Common myeloid progenitor, CD34-positive (primary cell): ENCODE data around the gene HAGHL.
A peak's percentile ranks its signal among the peaks of the same experiment; 100 is the strongest.

Experiments
- CTCF ChIA-PET: fragments of 350-600 bp; sonication (Branson Sonifier 250); formaldehyde crosslinking; loops from one replicate; lab custom pipeline; 2021; ENCODE audit warnings: antibody characterized with exemption; lab: Charles Lee
- POLR2A ChIA-PET: fragments of 350-600 bp; sonication (Branson Sonifier 250); formaldehyde crosslinking; loops from one replicate; lab custom pipeline; 2021; ENCODE audit warnings: antibody characterized with exemption; lab: Charles Lee
- DNase-seq, 3 donors: peaks; one replicate each; pipeline versions ENCODE4 v3.0.0 to v3.0.0-alpha.2; 2013
- H3K27ac ChIP-seq, 2 experiments: 1 replicate in 1 of 2; 2 replicates in 1 of 2; pipeline ENCODE4 v1.7.0; 2013; ENCODE audit warnings: inconsistent platforms in 2 of 2, low read length in 2 of 2, mild to moderate bottlenecking in 2 of 2, low read depth in 1 of 2, moderate library complexity in 1 of 2; ENCODE audit not compliant: severe bottlenecking in 2 of 2, insufficient read depth in 1 of 2, poor library complexity in 1 of 2
- H3K27me3 ChIP-seq, 5 experiments: replicated peaks in 2 of 5; 1 replicate in 3 of 5; 2 replicates in 2 of 5; pipeline versions ENCODE4 v1.6.1 to v1.7.0; 2013; ENCODE audit warnings: low read length in 4 of 5, mild to moderate bottlenecking in 2 of 5, moderate library complexity in 2 of 5, inconsistent platforms in 1 of 5; ENCODE audit not compliant: insufficient read depth in 5 of 5, control insufficient read depth in 4 of 5
- H3K36me3 ChIP-seq, 4 experiments: 1 replicate in 2 of 4; 2 replicates in 2 of 4; pipeline versions ENCODE4 v1.6.1 to v1.7.0; 2013; ENCODE audit warnings: low read length in 3 of 4, control low read depth in 1 of 4, mild to moderate bottlenecking in 1 of 4; ENCODE audit not compliant: control insufficient read depth in 4 of 4, insufficient read depth in 4 of 4
- H3K4me1 ChIP-seq, 4 experiments: 1 replicate in 3 of 4; 2 replicates in 1 of 4; pipeline versions ENCODE4 v1.6.1 to v1.7.1; 2013; ENCODE audit warnings: low read length in 3 of 4, mild to moderate bottlenecking in 3 of 4, control low read depth in 1 of 4, inconsistent platforms in 1 of 4, moderate library complexity in 1 of 4; ENCODE audit not compliant: control insufficient read depth in 4 of 4, insufficient read depth in 4 of 4; ENCODE audit errors: control extremely low read depth in 1 of 4
- H3K4me3 ChIP-seq, 7 experiments: 1 replicate in 4 of 7; 2 replicates in 3 of 7; pipeline versions ENCODE4 v1.5.1 to v1.7.0; 2013; ENCODE audit warnings: mild to moderate bottlenecking in 7 of 7, low read length in 6 of 7, moderate library complexity in 6 of 7, inconsistent platforms in 2 of 7, low read depth in 2 of 7, control low read depth in 1 of 7; ENCODE audit not compliant: insufficient read depth in 4 of 7, control insufficient read depth in 1 of 7; ENCODE audit errors: extremely low read depth in 1 of 7
- H3K9me3 ChIP-seq, 5 experiments: 1 replicate in 4 of 5; 2 replicates in 1 of 5; pipeline versions ENCODE4 v1.6.1 to v1.7.1; 2013; ENCODE audit warnings: low read length in 4 of 5, mild to moderate bottlenecking in 2 of 5, inconsistent platforms in 1 of 5, low read depth in 1 of 5, moderate library complexity in 1 of 5; ENCODE audit not compliant: control insufficient read depth in 4 of 5, insufficient read depth in 2 of 5; ENCODE audit errors: control extremely low read depth in 1 of 5
- WGBS: methylation state at CpG from one replicate; pipeline ENCODE4 v1.1.5; 2013; ENCODE audit not compliant: insufficient coverage; 5-methylcytosine and 5-hydroxymethylcytosine counted together

HAGHL gene

DNA sequence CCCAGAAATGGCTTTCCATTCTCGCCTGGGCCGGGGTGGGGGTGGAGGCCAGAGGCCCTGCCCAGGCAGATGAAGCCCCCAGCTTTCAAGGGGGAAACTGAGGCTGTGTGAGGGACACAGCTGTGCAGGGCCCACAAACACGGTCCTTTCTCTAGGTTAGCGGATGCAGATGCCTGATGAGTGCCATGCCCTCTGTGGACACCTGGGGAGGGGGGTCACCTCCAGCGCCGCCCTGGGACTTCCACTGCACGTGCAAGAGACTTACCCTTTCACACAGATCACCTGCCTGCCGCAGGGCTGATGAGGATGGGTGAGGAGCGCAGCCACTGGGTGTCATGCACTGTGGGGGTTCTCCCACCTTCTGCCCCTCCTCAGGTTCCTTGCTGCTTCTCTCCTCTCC lies 8.5 kb upstream of the HAGHL start:
- Histone ChIP-seq H3K9me3 (no peaks in the 10 kb centered on the region), H3K27me3 (peaks cover 0 to 37% (median 6%) of the 10 kb centered on the region in 5 experiments), H3K4me3 (no peak overlapping the region), H3K36me3 (peaks cover 0 to 6% (median 0%) of the 10 kb centered on the region in 4 experiments), H3K27ac (no peak overlapping the region), H3K4me1 (peaks cover 0 to 59% (median 51%) of the 10 kb centered on the region in 4 experiments)
- CTCF ChIA-PET: interaction anchor here (1.8 to 3.4 kb wide), 2 partner anchors 26 to 30 kb away, joined by 5 to 15 read pairs; no protein-coding TSS in a partner anchor
- POLR2A ChIA-PET: no interaction called here
- 93% methylated on average over 9 of the region's 9 CpGs for WGBS
- no peak for DNase-seq

- H3K9me3 ChIP-seq: no peaks in the 10 kb centered on the region
- 92% methylated on average over 6 of the region's 6 CpGs for WGBS
- peaks cover 0 to 32% (median 6%) of the 10 kb centered on the region in 5 experiments for H3K27me3 ChIP-seq
- H3K4me1 ChIP-seq: peaks cover 0 to 59% (median 50%) of the 10 kb centered on the region in 4 experiments
- POLR2A ChIA-PET: interaction anchor here (0.6 kb wide), 1 partner anchor 321 kb away, joined by 5 read pairs; no protein-coding TSS in a partner anchor
- H3K27ac ChIP-seq: no peak overlapping the region
- DNase-seq: no peak
- no peak overlapping the region for H3K4me3 ChIP-seq
- CTCF ChIA-PET: interaction anchor here (0.9 to 4.3 kb wide), 7 partner anchors 8 to 69 kb away, joined by 3 to 23 read pairs (median 4); partner anchors contain the start of genes CHTF18 and RPUSD1
- H3K36me3 ChIP-seq: peaks cover 0 to 6% (median 0%) of the 10 kb centered on the region in 4 experiments
Observed at GRCh38 chr16:718922-719321, 8.0 kb upstream of the HAGHL start.

- H3K4me3 ChIP-seq: peak overlapping the region; percentile 52 to 83 (median 76)
- ChIA-PET POLR2A (interaction anchor here (0.6 kb wide), 1 partner anchor 322 kb away, joined by 5 read pairs; no protein-coding TSS in a partner anchor), CTCF (interaction anchor here (0.9 to 4.3 kb wide), 10 partner anchors 9 to 68 kb away, joined by 3 to 23 read pairs (median 4); partner anchors contain the start of genes CHTF18 and RPUSD1)
- WGBS: 17% methylated on average over 12 of the region's 16 CpGs
- peak in 1 of 3 donors; percentile 41 for DNase-seq
- peak overlapping the region in 1 of 2 experiments; percentile 49 for H3K27ac ChIP-seq
- H3K36me3 ChIP-seq: peaks cover 0 to 6% (median 0%) of the 10 kb centered on the region in 4 experiments
- H3K9me3 ChIP-seq: no peaks in the 10 kb centered on the region
- H3K4me1 ChIP-seq: peaks cover 0 to 55% (median 41%) of the 10 kb centered on the region in 4 experiments
- peaks cover 0 to 26% (median 6%) of the 10 kb centered on the region in 5 experiments for H3K27me3 ChIP-seq
Observed at GRCh38 chr16:719815-720446, 7.0 kb upstream of the HAGHL start.

GRCh38 chr16:720447-720989 lies 6.4 kb upstream of the HAGHL start:
- peaks cover 0 to 22% (median 6%) of the 10 kb centered on the region in 5 experiments for H3K27me3 ChIP-seq
- H3K4me1 ChIP-seq: peaks cover 0 to 51% (median 37%) of the 10 kb centered on the region in 4 experiments
- no peaks in the 10 kb centered on the region for H3K9me3 ChIP-seq
- peak in 2 of 3 donors; percentile 68 to 69 for DNase-seq
- POLR2A ChIA-PET: no interaction called here
- peak overlapping the region; percentile 52 to 83 (median 76) for H3K4me3 ChIP-seq
- WGBS: under 1% methylated on average over 36 of the region's 38 CpGs
- peaks cover 0 to 6% (median 0%) of the 10 kb centered on the region in 4 experiments for H3K36me3 ChIP-seq
- CTCF ChIA-PET: interaction anchor here (0.9 to 4.3 kb wide), 8 partner anchors 9 to 68 kb away, joined by 3 to 23 read pairs (median 4); partner anchors contain the start of genes CHTF18 and RPUSD1
- peak overlapping the region in 1 of 2 experiments; percentile 49 for H3K27ac ChIP-seq

GRCh38 chr16:720990-721764 lies 5.7 kb upstream of the HAGHL start, which contains the start of gene ANTKMT:
Gene ANTKMT (plus strand): TSS chr16:721146. CDS start chr16:721275, 129 bp downstream.
- 15% methylated on average over 96 of the region's 106 CpGs for WGBS
- ChIA-PET CTCF (interaction anchor here (0.7 to 4.3 kb wide), 8 partner anchors 9 to 67 kb away, joined by 3 to 23 read pairs (median 4); partner anchors contain the start of genes CHTF18, CIAO3 and RPUSD1), POLR2A (no interaction called here)
- peaks cover 0 to 45% (median 31%) of the 10 kb centered on the region in 4 experiments for H3K4me1 ChIP-seq
- H3K36me3 ChIP-seq: peaks cover 0 to 6% (median 0%) of the 10 kb centered on the region in 4 experiments
- peak within 1 kb of the TSS in 1 of 2 experiments; percentile 49 for H3K27ac ChIP-seq
- H3K9me3 ChIP-seq: no peaks in the 10 kb centered on the region
- peak; percentile 80 to 92 (median 90) for DNase-seq
- H3K27me3 ChIP-seq: peaks cover 0 to 20% (median 6%) of the 10 kb centered on the region in 5 experiments
- peak within 1 kb of the TSS; percentile 52 to 83 (median 76) for H3K4me3 ChIP-seq

DNA sequence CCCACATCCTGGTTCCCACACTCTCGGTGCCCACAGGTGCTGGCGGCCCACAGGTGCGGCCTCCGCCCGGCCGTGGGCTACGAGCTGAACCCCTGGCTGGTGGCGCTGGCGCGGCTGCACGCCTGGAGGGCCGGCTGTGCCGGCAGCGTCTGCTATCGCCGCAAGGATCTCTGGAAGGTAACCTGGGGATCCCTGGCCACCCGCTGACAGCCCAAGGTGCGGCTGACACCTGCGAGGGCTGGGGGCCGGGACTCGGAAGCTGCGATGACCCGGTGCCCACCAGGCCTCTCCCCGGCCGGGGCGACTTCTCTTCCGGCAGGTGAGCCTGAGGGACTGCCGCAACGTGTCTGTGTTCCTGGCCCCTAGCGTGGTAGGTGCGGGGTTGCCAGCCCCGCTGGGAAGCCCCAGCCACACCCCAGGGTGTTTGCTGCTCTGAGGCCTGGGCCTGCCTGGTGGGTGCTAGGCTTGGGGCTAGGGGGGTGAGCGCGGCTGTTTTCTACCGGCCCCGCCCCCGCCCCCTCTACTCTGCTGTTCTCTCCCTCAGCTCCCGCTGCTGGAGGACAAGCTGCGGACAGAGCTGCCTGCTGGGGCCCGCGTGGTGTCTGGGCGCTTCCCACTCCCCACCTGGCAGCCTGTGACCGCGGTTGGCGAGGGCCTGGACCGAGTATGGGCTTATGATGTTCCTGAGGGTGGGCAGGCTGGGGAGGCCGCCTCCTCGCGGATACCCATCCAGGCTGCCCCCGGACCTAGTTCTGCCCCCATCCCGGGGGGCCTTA lies 5.0 kb upstream of the HAGHL start:
- DNase-seq: peak in 1 of 3 donors; percentile 49
- H3K9me3 ChIP-seq: no peaks in the 10 kb centered on the region
- peaks cover 0 to 45% (median 35%) of the 10 kb centered on the region in 4 experiments for H3K4me1 ChIP-seq
- H3K4me3 ChIP-seq: peak overlapping the region in 5 of 7 experiments; percentile 32 to 83 (median 82)
- peaks cover 0 to 17% (median 0%) of the 10 kb centered on the region in 5 experiments for H3K27me3 ChIP-seq
- whole genome bisulfite sequencing: 88% methylated on average over 38 of the region's 51 CpGs
- ChIA-PET CTCF (interaction anchor here (1.0 to 4.3 kb wide), 7 partner anchors 8 to 64 kb away, joined by 3 to 23 read pairs (median 3); partner anchors contain the start of gene CIAO3), POLR2A (interaction anchor here (0.6 kb wide), 1 partner anchor 67 kb away, joined by 6 read pairs; the partner anchor contains the start of gene CHTF18)
- H3K36me3 ChIP-seq: peaks cover 0 to 6% (median 0%) of the 10 kb centered on the region in 4 experiments
- H3K27ac ChIP-seq: no peak overlapping the region
